Activated T-cell treated with anti-CD3 and anti-CD28 coated beads for 48 hours (primary cell): ENCODE results near the gene CEP112.

Source experiments
- DNase-seq: peaks from one replicate; pipeline ENCODE4 v3.0.0-alpha.2; 2020; ENCODE audit warnings: low read depth

The CEP112 gene

DNA sequence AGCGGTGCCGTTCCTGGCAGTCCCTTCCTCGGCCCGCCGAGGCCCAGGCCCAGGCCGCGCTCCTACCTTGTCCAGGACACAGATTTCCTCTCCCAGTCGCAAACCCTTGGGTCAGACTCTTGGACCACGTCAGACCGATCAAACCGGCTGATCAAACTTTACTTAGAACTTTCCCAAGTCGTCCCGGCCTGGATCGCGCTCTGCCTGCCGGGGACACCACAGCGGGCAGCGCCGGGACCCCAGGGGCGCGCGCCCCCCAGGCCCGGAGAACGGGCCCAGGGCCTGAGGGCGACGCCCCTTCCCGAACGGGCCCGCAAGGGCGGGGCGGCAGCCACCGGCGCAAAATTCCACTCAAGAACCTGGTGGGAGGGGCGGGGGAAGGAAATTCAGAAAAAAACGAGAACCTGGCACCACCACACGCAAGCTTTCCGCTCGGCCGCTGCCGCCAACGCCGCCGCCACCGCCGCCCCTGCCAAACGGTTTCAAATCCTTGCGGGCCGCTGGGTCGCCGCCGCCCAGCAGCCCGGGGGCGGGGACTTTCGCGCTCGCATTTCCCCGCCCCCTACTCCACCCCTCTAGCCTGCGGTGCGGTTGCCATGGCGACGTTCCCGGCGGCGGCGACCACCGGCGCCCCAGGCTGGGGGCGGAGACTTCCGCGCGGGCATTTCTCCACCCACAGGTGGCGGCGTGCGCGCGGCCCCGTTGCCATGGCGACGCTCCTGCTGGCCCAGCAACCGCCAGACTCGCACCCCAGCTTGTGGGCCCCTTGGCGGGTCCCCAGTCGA, at the start of gene CEP112:
Gene CEP112 (minus strand): TSS at position 541 of the 785 bp plus-strand sequence.
- DNase-seq: peak; percentile 84

- no peak for DNase-seq
Measured at GRCh38 chr17:66240630-66241029, 48.7 kb upstream of the CEP112 start.

DNA sequence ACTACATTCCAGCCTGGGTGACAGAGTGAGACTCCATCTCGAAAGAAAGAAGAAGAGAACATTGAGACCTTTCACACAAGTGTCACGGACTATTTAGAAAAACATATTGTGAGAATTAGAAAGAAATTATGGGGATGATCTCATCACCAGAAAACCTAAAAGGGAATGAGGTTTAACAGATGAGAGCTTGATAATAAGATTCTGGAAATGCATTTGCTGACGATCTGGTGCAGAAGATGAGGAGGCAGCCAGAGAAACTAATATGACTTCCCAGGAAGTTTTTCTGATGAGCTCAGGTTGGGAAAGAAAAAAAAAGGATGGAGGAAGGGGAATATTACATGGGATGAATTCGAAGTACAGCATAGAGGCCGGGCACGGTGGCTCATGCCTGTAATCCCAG, 48.1 kb upstream of the CEP112 start:
- DNase-seq: no peak

GRCh38 chr17:66235377-66235994, 43.6 kb upstream of the CEP112 start:
- DNase-seq: no peak

GRCh38 chr17:66234611-66235010, 42.7 kb upstream of the CEP112 start:
- no peak for DNase-seq

DNA sequence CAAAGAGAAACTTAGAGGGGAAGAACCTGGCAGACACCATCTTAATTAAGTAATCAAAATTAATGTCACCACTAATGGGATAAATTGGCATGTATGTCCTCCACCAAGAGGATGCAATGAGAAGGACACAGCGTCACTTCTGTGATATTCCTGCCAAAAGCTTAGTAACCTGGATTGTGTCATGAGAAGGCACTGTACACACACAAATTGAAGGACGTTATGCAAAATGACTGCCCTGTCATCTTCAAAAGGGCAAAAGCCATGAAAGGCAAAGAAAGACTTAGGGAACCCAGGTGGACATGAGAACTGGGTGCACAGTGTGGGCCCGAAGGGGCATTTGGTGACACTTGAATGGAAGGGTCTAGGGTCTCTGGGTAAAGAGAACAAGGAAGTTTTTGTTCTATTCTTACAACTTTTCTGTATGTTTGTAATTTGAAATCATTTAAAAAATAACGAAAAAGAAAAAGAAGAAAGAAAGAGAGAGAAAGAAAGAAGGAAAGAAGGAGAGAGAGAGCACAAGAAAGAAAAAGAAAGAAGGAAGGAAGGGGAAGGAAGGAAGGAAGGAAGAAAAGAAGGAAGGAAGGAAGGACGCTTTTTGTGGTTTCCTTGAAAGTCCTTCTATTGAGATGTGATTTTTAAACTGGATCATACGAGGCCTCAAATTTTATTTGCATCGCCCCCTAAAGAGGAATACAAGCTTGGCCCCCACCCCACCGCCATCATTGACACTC, 41.3 kb upstream of the CEP112 start:
- no peak for DNase-seq

DNA sequence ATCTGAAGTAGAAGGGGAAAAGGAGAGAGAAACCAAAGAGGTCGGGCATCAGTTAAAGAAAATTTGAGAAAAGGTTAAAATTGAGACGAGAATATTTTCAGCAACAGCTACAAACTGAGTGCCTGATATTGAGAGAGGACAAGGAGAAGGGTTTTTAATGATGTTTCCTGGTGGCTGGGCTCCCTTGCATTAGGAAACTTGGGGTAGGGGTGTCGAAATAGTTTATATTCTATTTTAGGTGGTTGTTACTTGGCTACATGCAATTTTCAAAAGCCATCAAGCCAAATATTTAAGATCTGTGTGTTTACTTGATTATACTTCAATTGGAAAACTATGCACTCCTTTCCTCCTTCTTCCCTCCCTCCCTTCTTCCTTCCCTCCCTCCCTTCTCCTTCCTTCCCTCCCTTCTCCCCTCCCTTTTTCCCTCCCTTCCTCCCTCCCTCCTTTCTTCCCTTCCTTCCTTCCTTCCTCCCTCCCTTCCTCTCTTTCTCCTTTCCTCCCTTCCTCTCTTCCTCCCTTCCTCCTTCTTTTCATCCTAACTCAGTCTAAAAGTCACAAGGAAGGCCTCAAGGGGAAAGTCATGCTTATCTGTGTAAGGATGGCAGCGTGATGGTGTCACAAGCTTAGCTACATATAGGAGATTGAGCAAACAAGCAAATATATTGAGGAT, 39.1 kb upstream of the CEP112 start:
- DNase-seq: no peak

DNA sequence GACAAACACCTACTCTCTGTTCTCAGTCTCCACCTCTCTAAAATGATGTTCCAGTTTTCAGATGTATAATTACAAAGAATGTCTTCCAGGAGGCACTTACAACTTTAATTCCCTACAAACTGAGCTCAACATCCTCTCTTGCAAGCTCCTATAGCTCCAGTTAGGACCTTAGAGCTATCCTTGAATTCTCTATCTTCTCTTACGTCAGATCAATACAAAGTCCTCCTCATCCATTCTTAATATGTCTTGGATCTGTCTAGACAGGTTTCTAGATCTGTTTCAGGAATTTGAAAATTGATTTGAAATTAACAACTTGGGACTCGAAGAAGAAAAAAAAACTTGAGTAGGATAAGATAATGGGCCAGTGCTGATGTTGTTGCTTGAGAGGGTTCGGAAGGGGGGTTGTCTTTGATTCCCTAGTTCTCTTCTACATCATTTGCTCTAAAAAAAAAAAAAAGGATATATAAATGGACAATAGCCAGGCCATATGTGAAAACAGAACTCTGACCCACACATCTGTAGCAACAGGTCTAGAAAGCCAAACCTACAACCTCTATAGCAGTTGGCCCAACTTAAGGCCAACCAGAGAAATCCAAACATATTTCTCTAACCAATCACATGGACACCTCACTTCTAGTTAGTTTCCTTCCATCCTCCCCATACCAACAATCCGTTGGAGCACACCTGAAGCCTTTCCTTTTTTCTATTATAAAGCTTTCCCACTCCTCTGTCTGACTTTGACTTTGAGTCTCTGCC, 38.0 kb upstream of the CEP112 start:
- DNase-seq: no peak

DNA sequence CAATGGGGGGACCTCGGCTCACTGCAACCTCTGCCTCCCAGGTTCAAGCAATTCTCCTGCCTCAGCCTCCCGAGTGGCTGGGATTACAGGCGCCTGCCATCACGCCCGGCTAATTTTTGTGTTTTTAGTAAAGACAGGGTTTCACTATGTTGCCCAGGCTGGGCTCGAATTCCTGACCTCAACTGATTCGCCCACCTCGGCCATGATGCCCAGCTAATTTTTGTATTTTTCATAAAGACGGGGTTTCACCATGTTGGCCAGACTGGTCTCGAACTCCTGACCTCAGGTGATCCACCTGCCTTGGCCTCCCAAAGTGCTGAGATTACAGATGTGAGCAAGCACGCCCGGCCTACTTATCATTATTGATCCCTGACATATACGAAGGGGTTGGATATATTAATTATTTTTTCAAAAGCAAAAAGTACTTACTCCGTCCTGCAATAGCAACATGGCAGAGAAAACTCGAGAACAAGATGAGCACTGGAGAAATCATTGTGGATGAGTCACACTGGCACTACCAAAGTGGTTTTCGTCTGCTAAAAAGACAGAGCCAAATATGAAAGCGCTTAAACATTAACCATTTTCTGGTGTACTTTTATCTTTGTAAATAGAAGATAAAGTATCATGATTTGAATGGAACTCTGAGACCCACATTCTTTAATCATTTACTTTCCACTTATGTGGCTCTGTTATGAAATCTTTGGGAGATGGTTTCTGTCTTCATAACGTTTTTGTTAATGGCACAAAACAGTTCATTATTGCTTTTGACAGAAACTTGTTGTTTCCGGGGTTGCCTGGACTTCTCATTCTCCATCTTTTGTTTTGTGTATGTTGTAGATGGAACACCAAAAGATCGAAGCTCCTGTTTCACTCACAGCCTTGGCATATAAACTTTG, 37.2 kb upstream of the CEP112 start, which contains the start of gene APOH:
Gene APOH (minus strand): TSS at position 529 of the 896 bp plus-strand sequence. CDS start 36 bp downstream, at position 493.
- DNase-seq: no peak

DNA sequence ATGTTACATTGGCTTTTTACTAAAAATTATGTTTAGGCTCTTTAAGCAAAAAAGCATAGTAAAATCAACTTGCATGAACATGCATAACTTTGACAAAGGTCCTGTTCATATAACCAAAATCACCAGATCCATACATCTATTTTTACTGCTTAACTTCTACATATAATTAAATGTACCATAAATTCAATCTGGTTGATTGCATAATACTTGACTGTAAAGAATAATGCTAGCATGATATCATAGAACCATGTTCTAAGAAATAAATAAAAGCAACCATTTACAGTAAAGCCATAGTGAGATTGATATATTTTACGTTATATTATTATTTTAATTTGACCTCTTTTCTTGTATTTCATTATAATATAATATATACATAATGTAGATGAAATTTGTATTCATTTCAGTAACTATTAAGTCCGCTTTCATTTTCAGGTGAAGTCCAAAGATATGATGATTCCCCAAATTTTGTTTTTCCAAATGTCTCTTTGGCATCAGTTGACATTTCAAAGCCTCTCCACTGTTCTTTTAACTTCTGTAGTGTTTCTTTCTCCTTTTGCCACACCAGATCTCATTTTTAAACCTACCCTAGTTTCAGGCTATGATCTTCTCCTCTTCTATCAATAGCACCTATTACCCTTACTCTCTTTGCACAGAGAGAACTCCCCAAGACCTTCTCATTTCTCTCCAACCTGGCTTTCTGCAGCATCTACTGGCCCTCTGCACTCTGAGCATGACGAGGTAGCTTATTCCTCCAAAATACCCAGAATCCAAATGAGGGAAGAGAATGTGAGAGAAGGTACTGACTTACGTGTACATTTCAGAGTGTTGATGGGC, 35.5 kb upstream of the CEP112 start:
- no peak for DNase-seq

DNA sequence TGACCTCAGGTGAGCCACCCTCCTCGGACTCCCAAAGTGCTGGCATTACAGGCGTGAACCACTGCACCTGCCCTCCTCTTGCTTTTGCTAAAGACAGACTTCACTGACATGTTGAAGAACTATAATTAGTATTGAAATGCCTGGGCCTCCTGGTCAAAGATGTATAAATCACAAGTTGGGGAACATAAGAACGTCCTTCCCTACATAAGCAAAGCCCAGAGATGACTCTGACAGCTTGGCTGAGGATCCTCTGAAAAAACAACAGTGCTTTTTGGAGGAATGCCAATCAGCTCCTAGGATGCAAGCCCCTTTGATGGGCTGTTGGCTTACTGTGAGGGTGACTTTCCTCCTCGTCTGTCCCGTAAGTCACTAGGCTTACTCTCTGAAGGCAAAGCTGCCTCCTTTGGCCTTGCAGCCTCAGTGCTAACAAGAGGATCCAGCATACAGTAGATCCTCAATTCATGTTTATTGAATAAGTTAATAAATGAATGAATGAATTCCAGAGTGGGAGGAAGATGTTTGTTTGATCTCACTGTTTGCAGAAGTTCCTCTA, 30.9 kb upstream of the CEP112 start:
- DNase-seq: no peak

GRCh38 chr17:66221755-66222530, 30.0 kb upstream of the CEP112 start:
- DNase-seq: no peak

GRCh38 chr17:66221343-66221742, 29.4 kb upstream of the CEP112 start:
- no peak for DNase-seq

DNA sequence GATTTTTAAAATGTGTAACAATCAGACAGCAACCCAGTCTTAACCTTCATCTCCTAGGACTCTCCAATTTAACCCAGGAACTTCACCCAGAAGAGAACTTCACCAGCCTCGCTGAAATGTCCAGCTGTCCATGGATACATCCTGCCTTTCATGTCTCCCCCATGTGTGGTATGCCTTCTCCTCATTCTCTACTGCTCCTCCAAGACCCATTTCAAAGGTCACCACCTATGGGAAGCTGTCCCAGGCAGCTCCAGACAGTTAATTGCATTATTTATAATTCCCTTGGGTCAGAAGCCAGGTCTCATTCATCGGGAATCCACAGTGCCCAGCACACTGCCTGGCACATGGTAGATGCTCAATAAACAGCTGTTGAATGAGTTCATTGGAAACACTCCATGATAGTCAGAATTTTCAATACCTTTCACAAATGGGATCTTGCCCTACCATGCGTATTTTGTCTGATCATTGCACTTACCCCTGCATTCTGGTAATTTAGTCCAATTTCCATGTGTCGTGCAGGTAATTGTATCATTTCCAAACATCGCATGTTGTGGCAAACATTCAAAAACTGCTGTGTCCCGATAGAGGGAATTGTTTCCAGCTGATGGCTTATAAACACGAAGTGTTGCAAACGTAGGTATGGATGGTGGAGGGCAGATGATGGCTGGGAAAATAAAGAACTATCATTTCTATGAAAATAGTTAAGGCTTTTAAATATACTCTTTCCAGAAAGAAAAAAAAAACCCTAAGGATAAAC, 28.3 kb upstream of the CEP112 start:
- no peak for DNase-seq

DNA sequence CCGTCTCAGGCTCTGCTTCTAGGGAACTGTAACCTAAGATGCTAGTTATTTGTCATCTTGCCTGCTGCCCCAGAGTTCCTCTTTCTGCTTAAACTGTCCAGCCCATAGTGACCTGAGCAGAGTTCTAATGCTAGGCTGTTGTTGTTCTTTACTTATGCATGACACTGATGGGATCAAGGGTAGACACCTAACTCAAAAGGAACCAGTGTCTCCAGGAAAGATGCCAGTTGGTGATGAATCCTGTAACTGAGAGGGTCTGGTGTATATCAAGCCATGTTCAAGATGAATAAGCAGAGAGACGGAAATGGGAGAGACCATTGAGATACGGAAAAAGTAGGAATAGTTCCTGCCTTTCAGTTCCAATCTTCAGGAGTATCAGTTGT, 23.6 kb upstream of the CEP112 start:
- no peak for DNase-seq

DNA sequence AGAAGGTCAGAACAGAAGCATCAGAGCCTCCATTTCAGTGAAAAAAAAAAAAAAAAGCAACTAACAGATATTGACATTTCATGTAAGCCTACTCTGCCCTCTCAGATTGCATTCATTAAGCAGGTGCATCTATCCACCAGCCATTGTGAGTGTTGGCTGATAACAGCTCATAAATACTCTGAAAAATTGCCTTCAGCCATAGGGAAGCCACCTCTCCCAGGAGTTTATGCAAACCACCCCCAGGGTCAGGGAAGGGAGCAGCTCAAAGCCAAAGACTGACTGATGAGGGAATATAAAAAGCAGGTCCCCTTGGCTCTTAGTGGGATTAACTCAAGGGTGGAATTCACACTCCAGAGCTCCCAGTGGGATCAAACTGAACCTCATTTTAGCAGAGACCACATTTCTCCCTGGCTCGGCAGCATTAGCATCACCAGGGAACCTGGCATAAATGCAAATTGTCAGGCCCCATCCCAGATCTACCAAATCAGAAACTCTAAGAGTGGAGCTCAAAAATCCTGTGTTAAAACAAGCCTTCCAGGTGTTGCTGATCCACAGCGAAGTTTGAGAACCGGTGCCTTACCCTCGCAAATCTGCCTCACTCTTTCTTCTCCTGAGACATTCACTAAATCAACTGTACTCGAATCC, 23.1 kb upstream of the CEP112 start:
- no peak for DNase-seq
